OCI-LY7 (cell line): ENCODE data around the gene TGM5.

Experiments
- EZH2phosphoT487 ChIP-seq: fragments of 200-600 bp; sonication (generic); IDR thresholded peaks from 2 replicates; pipeline ENCODE4 v1.6.1; 2018; ENCODE audit warnings: low read depth, borderline replicate concordance, mild to moderate bottlenecking, mixed run types, antibody characterized with exemption, low read length, moderate library complexity, mixed read lengths
- TF ChIP-seq, protein P1 (sequence below): fragments of 200-600 bp; sonication (generic); conservative IDR thresholded peaks from 2 replicates; pipeline ENCODE4 v1.5.1; 2014; ENCODE audit warnings: mild to moderate bottlenecking, antibody characterized with exemption, low read length, moderate library complexity, mixed read lengths

DNA sequence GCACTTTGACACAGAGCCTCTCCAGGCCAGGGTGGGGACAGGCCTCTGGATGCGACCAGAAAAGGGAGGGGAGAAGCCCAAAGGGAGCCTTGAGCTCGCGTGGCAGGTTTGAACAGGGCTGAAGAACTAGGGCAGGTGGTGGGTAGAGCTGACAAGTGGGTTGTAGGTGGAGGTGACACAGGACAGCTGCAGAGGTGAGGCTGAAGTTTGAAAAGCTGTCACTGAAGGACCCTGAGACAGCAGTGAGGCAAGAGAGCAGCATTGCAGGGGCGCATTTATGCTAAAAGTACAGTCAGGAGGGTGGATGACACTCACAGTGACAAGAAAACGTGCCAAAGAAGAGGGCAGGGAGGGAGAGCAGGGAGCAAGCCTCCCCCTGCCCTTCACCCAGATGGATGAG is 24.1 kb downstream of the TGM5 start:
- TF ChIP-seq, protein P1, sequence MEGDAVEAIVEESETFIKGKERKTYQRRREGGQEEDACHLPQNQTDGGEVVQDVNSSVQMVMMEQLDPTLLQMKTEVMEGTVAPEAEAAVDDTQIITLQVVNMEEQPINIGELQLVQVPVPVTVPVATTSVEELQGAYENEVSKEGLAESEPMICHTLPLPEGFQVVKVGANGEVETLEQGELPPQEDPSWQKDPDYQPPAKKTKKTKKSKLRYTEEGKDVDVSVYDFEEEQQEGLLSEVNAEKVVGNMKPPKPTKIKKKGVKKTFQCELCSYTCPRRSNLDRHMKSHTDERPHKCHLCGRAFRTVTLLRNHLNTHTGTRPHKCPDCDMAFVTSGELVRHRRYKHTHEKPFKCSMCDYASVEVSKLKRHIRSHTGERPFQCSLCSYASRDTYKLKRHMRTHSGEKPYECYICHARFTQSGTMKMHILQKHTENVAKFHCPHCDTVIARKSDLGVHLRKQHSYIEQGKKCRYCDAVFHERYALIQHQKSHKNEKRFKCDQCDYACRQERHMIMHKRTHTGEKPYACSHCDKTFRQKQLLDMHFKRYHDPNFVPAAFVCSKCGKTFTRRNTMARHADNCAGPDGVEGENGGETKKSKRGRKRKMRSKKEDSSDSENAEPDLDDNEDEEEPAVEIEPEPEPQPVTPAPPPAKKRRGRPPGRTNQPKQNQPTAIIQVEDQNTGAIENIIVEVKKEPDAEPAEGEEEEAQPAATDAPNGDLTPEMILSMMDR, result no peak
- no peak for TF ChIP-seq EZH2phosphoT487
